ENCODE results near the gene RUBCNL. TPM values are rescaled to one million over a fixed set of nuclear protein-coding genes. Genes with fewer than 3 reads are reported as not detected.

RUBCNL gene
- total RNA-seq: 10 to 100 TPM in 1 of 4 donors, 1 to 10 TPM in 2, under 1 TPM in 1; 0.94 to 12.7 (median 5.5) TPM

GRCh38 chr13:46387064-46387851 is at the start of gene RUBCNL:
Gene RUBCNL, minus strand, starts transcription at chr13:46387252. Its CDS starts 14,777 bp downstream, at chr13:46372475.
- TF ChIP-seq, protein P1, sequence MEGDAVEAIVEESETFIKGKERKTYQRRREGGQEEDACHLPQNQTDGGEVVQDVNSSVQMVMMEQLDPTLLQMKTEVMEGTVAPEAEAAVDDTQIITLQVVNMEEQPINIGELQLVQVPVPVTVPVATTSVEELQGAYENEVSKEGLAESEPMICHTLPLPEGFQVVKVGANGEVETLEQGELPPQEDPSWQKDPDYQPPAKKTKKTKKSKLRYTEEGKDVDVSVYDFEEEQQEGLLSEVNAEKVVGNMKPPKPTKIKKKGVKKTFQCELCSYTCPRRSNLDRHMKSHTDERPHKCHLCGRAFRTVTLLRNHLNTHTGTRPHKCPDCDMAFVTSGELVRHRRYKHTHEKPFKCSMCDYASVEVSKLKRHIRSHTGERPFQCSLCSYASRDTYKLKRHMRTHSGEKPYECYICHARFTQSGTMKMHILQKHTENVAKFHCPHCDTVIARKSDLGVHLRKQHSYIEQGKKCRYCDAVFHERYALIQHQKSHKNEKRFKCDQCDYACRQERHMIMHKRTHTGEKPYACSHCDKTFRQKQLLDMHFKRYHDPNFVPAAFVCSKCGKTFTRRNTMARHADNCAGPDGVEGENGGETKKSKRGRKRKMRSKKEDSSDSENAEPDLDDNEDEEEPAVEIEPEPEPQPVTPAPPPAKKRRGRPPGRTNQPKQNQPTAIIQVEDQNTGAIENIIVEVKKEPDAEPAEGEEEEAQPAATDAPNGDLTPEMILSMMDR (IDR thresholded peaks at IDR 0.05; ENCODE audit: low read depth): no peak

- TF ChIP-seq, protein P1 (IDR thresholded peaks at IDR 0.05; ENCODE audit: low read depth): no peak
Measured at GRCh38 chr13:46405457-46405856, 18.4 kb upstream of the RUBCNL start.

DNA sequence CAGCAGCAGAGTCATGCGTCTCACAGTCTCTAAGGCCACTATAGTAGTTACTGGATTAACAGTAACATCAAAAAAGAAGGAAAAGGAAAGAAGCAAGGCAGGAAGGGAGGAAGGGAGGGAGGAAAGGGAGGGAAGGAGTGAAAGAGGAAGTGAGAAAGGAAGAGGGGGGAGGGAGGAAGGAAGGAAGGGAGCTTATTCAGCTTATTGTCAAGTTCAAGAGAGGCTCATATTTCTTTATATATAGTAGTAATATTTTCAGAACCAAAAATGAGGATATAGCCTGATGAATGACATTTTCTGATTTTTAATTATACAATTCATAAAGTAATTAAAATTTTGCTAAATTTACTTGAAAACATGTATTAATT is 17.7 kb upstream of the RUBCNL start:
- TF ChIP-seq, protein P1 (IDR thresholded peaks at IDR 0.05; ENCODE audit: low read depth): no peak

DNA sequence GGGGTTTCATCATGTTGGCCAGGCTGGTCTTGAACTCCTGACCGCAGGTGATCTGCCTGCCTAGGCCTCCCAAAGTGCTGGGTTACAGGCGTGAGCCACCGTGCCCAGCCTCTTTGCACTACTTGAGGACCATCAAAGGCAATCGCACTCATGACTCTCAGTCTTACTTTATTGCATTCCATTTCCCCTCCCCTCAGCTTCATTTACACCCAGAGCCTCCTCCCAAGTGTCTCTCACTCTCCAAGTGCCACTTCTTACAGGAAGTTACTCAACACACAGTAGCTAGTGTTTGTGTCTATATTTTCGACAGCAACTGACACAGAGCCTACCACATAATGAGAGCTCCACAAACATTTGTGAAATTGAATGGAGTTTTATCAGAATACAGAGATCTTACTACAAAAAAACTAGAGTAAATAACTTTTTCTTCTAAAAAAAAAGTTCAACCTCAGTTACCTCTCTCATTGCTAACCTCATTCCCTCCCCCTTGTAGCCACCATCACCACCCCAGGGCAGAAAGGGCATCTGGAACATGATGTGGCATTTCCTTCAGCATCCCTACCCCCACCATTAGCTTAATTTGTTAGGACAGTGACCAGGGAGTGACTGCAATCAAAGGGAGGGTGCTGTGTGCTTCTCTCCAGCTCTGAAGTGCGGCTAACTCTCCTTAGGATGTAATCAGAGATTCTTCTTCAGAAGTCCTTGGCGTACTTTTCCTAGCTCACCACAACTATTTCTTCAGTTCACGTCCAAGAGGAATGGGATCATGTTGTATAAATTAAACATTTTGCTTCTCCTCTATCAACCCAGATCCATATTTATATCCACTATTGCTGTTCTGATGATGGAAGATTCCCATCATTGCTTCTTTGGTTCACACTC is 17.0 kb upstream of the RUBCNL start:
- TF ChIP-seq, protein P1 (IDR thresholded peaks at IDR 0.05; ENCODE audit: low read depth): no peak

- TF ChIP-seq, protein P1 (IDR thresholded peaks at IDR 0.05; ENCODE audit: low read depth): no peak
Measured at GRCh38 chr13:46402178-46402577, 15.1 kb upstream of the RUBCNL start.

- TF ChIP-seq, protein P1 (IDR thresholded peaks at IDR 0.05; ENCODE audit: low read depth): no peak
Measured at GRCh38 chr13:46401432-46401831, 14.4 kb upstream of the RUBCNL start.

DNA sequence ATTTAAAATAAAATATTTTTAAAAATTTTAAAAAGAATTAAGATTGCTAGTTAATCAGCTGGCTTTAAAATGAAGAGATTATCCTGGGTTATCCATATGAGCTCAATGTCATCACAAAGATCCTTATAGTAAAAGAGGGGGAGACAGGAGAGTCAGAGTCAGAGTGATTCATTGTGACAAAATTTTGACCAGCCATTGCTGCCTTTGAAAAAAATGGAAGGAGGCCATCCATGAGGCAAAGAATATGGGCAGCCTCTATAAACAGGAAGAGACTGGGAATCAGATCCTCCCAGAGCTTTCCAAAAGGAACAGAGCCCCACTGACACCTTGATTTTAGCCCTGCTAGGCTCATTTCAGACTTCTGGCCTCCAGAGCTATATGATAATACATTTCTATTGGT is 9.3 kb upstream of the RUBCNL start:
- TF ChIP-seq, protein P1 (IDR thresholded peaks at IDR 0.05; ENCODE audit: low read depth): no peak
